ENCODE results near the gene SEL1L.
"Not testable (repeated sequence)": the region's sequence is repeated elsewhere in the genome, so short reads cannot be mapped to it uniquely, and the experiment has no call there.

SEL1L gene

GRCh38 chr14:81525129-81525528, 8.5 kb downstream of the SEL1L start:
- DNase-seq (ENCODE audit: low read depth), result no peak

DNA sequence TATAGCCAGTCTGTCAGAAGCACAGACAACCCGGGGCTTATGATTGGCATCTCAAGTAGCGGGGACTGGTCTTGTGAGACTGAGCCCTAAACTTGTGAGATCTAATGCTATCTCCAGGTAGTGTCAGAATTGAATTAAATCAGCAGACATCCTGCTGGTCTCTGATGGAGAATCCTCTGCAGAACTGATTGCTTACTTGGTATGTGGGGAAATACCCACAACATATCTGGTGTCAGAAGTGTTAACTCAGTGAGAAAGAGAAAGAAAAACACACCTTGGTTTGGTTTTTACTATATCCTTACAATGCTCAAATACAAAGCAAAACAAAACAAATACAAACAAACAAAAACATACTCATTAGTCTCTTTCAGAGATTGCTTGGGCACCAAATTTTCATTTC, 10.0 kb downstream of the SEL1L start:
- DNase-seq (ENCODE audit: low read depth), result no peak

GRCh38 chr14:81523016-81523415, 10.6 kb downstream of the SEL1L start:
- no peak for DNase-seq (ENCODE audit: low read depth)

- DNase-seq (ENCODE audit: low read depth), result no peak
Observed at GRCh38 chr14:81521356-81521755, 12.3 kb downstream of the SEL1L start.

DNA sequence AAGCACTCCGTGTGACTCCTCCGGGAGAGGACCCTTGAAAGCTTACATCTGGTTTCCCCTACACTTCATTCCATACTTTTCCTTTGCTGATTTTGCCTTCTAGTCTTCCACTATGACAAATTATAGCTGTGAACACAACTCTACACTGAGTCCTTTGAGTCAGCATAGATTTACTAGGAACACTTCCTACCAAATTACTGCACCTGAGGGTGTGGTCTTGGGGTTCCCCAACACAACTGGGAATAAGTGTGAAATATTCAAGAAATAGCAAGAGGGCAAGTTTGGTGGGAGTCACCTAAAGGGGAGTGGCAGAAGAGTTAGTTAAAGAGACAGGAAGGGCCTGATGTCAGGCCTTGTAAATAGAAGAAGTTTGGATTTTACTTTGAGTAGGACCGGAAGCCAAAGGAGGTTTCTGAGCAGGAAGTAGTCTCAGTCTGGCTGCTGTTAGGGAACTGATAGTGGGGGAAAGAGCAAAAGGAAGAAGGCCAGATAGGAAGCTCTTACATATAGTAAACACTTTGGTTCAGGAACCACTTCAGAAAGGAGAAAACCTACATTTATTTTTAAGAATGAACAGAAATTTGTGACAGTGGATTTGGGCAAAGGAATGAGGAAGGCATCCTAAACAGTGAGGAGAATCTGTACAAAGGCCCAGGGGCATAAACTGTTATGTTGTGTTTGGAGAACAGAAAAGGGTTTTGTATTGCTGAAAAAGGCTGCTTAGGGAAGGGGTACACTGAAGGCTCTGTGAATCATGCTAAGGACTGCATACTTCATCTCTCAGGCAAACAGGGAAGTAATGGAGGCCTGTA, 14.2 kb downstream of the SEL1L start:
- DNase-seq (ENCODE audit: low read depth), result no peak

DNA sequence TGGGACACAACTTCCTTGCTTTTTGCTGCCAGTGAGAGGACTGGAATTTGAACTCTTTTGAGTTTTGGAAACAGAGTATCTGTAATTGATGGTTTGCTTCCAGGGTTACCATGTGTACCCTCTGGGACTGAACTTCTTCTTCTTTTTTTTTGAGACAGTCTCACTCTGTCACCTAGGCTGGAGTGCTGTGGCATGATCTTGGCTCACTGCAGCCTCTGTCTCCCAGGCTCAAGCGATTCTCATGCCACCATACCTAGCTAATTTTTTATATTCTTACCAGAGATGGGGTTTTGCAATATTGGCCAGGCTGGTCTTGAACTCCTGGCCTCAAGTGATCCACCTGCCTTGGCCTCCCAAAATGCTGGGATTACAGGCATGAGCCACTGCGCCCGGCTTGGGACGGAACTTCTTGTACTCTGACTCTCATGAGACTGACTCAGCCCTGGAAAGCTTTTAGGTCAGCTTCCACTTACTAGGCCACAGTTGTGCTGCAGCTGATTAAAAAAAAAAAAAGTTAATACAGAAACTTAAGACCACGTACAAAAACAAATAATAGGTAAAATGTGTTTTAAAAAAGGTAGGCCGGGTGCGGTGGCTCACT, 15.8 kb downstream of the SEL1L start:
- no peak for DNase-seq (ENCODE audit: low read depth)

DNA sequence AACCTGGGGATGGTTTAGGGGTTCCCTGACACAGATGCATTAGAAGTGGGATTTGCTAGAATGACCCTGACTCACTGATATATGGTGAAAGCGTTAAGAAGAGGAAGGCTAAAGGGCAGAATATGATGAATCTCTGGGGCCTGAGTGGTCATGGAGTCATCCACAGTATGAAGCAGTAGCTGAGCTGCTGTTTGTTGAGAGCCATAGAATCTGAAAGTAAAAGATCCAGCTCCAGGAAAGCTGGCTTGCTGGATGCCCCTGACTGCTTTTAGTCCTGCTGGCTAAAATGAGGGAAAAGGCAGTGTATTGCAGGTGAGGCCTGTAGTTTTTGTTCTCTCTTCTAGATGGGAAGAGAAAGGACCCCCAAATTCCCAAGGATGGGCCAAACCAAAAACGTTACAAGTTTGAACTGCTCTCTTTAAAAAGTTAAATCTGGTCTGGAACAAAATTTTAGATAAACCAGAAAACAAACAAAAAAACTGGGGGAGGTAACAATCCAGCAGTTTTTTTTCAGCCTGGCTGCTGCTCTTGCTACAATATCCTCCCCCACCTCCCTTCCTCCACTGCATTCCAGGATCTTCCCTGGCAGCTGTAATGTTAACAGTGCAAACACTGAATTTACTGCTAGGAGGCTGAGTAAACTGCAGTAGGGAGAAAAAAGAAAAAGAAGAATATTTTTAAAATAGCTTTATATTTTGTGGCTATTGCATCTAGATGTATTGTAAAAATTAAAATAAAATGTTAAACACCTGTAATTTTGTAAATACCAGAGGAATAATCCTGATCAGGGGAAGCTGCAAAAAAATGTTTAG, 16.5 kb downstream of the SEL1L start:
- no peak for DNase-seq (ENCODE audit: low read depth)

- not testable (repeated sequence) for DNase-seq (ENCODE audit: low read depth)
Observed at GRCh38 chr14:81515927-81516326, 17.7 kb downstream of the SEL1L start.

DNA sequence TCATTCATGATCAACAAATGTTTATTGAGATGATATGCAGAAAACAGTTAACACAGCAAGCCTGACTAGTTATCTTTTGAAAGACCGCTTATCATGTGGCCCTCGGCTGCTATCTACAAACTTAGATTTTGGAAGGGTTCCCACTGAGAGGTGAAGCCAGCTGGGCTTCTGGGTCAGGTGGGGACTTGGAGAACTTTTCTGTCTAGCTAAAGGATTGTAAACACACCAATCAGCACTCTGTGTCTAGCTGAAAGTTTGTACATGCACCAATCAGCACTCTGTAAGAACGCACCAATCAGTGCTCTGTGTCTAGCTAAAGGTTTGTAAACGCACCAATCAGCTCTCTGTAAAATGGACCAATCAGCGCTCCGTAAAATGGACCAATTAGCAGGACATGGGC, 20.8 kb downstream of the SEL1L start:
- not testable (repeated sequence) for DNase-seq (ENCODE audit: low read depth)

- no peak for DNase-seq (ENCODE audit: low read depth)
Observed at GRCh38 chr14:81511111-81511904, 22.3 kb downstream of the SEL1L start.

- no peak for DNase-seq (ENCODE audit: low read depth)
Observed at GRCh38 chr14:81509838-81510452, 23.7 kb downstream of the SEL1L start.

GRCh38 chr14:81509321-81509720, 24.3 kb downstream of the SEL1L start:
- no peak for DNase-seq (ENCODE audit: low read depth)

DNA sequence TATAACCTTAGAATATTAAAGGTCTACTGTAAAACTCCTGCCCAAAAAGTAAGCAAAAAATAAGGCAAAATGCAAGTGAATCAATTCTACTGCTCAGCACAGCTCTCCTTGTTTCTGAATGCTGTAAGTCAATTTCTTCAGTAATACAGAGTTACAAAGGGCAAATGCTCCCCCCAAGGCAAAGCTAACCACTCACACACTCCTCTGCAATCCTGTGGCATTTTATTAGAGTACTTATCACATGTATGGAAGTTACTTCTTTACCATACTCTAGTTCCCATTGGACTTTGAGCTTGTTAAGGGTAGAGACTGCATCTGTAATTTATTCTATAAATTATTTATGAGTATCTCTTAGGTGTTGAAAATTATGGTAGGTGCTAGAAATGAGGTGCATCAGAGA, 27.2 kb downstream of the SEL1L start:
- DNase-seq (ENCODE audit: low read depth), result no peak

DNA sequence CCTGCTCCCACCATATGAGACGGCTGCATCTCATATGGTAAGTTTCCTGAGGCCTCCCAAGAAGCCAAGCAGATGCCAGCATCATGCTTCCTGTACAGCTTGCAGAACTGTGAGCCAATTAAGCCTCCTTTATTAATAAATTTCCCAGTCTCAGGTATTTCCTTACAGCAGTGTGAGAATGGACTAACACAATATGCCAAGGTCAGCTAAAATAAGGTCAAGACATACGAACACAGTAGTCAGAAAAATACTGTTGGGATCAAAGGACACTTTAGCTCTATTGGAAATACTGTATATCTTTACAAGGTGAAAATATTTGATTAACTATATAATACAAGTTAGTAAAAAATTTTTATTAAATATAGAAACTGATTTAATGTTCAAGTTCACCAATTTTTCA, 28.8 kb downstream of the SEL1L start:
- no peak for DNase-seq (ENCODE audit: low read depth)

DNA sequence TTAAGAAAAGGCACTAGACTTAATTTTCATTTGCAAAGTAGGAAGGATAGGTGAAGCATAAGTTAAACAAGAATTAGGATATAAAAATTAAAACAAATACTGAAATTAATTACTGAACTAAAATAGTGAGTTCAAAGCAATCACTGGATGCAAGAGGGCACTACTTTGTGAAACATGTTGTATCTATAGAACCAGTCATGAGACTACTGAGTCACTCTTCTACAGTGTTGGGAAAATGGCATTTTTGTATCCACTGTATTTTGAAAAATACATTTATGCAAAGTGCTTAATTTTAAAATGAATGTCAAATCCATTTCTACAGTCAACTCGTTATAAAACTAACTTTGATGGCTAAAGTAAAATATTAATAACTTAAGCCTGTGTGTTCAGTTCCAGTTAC, 47.9 kb downstream of the SEL1L start:
- DNase-seq (ENCODE audit: low read depth), result no peak

GRCh38 chr14:81485372-81485771, 48.3 kb downstream of the SEL1L start:
- DNase-seq (ENCODE audit: low read depth), result no peak

- DNase-seq (ENCODE audit: low read depth), result no peak
Observed at GRCh38 chr14:81484120-81484519, 49.5 kb downstream of the SEL1L start.

GRCh38 chr14:81480741-81481140, 52.9 kb downstream of the SEL1L start:
- DNase-seq (ENCODE audit: low read depth), result no peak

DNA sequence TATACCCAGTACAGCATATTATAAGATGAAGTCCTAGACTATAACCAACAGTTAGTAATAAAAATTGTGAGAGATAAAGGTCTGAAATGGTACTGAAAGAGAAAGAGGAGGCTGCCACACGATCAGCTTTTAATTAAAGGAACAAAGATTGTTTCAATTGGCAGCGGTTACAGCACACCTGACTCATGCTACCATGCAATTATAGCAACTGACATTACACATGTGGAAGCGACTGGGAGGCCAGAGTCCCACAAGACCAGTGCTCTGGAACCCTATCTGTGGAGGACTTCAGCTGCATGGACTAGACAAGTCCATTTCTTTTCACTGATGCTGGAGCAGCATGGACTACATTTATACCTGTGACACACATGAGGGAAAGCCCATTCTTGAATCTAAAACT, 55.2 kb downstream of the SEL1L start:
- no peak for DNase-seq (ENCODE audit: low read depth)

DNA sequence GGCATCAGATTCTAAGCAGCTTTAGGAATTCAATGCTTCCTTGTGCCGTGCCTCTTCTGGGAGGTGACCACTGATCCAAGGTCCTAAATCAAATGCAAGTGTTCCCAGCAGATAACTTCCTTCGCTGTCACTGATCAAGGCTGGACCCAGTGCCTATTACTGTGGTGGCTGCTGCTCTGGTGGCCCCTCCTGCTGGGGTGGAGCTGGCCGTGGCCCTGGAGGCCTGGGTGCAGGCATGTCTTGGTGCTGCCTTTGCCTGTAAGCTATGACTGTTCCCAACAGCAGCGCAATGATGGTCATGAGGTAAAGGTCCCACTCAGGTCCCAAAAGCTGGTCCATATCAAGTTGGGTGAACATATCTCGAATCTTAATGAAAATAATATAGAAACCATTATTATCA, 56.8 kb downstream of the SEL1L start:
- no peak for DNase-seq (ENCODE audit: low read depth)

DNA sequence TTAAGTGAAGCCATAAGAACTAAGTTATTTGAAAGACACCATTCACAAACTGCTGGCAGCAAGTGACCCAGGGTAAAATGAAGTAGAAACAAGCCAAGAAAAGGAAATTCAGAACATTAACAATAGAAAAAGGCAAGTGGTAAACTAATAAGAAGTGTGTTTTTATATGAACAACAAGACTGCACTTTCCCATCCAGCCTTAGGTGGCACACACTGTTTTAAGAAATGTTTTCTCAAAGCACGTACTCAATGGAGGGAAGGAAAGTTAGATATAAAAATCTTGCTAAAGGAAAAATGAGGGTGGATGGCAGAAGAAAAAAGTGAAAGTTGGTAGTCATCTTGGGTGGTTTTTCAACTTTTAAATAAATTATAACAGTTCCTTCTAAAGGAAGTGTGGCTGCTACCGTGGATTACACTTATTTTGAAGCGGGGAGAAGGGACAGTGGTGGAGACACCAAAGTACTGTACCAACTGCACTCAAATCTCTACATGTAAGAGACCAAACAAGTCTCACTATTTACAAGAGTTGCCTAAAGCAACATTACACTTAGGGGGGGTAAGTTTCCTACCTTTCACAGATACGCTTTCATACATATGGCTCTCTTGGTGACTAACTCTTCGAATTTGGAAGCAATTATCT, 58.8 kb downstream of the SEL1L start:
- DNase-seq (ENCODE audit: low read depth), result no peak
